Right lobe of liver (tissue), 4 donors: ENCODE measurements around the gene ZFP36.

Experiments used
- POLR2A ChIP-seq: fragments of 450-650 bp; IDR thresholded peaks from one replicate; pipeline ENCODE4 v1.6.1; 2017; ENCODE audit warnings: antibody characterized with exemption, mild to moderate bottlenecking
- TF ChIP-seq, protein P1 (sequence below), 4 donors: fragments of 200-600 bp in 3 of 4; fragments of 450-650 bp in 1 of 4; IDR thresholded peaks; one replicate each; pipeline versions ENCODE4 v1.5.1 to v1.8.0; 2016 to 2022; ENCODE audit warnings: antibody characterized with exemption in 4 of 4, mild to moderate bottlenecking in 2 of 4
- donor health status: DM: no; HTN: no; CAD: no.
- donor health status: DM: no; HTN: no; CAD: no.
- donor health status: DM: no; HTN: yes; CAD: no.

DNA sequence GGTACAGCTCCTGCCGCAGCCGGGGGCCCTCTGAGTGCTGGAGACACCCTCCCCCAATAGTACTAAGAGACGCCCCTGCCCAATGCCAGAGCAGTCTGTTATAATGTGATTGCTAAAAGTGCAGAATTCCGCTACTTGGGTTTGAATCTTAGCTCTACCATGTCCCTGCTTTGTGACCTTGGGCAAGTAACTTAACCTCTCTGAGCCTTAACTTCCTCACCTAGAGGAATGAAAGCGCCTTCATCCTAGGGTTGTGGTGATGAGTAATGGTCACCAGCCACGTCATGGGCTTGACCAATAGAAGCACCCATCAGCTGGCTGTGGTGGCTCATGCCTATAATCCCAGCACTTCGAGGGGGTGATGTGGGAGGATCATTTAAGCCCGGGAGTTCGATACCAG is 12.4 kb downstream of the ZFP36 start:
- TF ChIP-seq, protein P1, sequence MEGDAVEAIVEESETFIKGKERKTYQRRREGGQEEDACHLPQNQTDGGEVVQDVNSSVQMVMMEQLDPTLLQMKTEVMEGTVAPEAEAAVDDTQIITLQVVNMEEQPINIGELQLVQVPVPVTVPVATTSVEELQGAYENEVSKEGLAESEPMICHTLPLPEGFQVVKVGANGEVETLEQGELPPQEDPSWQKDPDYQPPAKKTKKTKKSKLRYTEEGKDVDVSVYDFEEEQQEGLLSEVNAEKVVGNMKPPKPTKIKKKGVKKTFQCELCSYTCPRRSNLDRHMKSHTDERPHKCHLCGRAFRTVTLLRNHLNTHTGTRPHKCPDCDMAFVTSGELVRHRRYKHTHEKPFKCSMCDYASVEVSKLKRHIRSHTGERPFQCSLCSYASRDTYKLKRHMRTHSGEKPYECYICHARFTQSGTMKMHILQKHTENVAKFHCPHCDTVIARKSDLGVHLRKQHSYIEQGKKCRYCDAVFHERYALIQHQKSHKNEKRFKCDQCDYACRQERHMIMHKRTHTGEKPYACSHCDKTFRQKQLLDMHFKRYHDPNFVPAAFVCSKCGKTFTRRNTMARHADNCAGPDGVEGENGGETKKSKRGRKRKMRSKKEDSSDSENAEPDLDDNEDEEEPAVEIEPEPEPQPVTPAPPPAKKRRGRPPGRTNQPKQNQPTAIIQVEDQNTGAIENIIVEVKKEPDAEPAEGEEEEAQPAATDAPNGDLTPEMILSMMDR (IDR thresholded peaks at IDR 0.05) = no peak
- no peak for TF ChIP-seq POLR2A
